BLaER1 (cell line): ENCODE results near the gene TRIM66.
"Not testable (repeated sequence)": the region's sequence is repeated elsewhere in the genome, so short reads cannot be mapped to it uniquely, and the experiment has no call there.

Experiments
- H3K27ac ChIP-seq: shearing (Covaris generic); formaldehyde crosslinking; 2 replicates; pipeline ENCODE4 v1.8.1; 2022
- H3K27me3 ChIP-seq: shearing (Covaris generic); formaldehyde crosslinking; 2 replicates; pipeline ENCODE4 v1.8.1; 2022
- H3K36me3 ChIP-seq: shearing (Covaris generic); formaldehyde crosslinking; 2 replicates; pipeline ENCODE4 v1.8.1; 2022
- H3K4me1 ChIP-seq: shearing (Covaris generic); formaldehyde crosslinking; 2 replicates; pipeline ENCODE4 v1.8.1; 2022
- H3K4me2 ChIP-seq: shearing (Covaris generic); formaldehyde crosslinking; 2 replicates; pipeline ENCODE4 v1.8.1; 2022
- H3K4me3 ChIP-seq: shearing (Covaris generic); formaldehyde crosslinking; 2 replicates; pipeline ENCODE4 v1.8.1; 2022
- H3K9ac ChIP-seq: shearing (Covaris generic); formaldehyde crosslinking; 2 replicates; pipeline ENCODE4 v1.8.1; 2022
- H3K9me3 ChIP-seq: shearing (Covaris generic); formaldehyde crosslinking; 2 replicates; pipeline ENCODE4 v1.8.1; 2022
- H4K20me1 ChIP-seq: shearing (Covaris generic); formaldehyde crosslinking; 2 replicates; pipeline ENCODE4 v1.8.1; 2022
- Cebpa-rat ChIP-seq: shearing (Covaris generic); IDR thresholded peaks from 2 replicates; pipeline ENCODE4 v1.8.1; 2022

Gene TRIM66

DNA sequence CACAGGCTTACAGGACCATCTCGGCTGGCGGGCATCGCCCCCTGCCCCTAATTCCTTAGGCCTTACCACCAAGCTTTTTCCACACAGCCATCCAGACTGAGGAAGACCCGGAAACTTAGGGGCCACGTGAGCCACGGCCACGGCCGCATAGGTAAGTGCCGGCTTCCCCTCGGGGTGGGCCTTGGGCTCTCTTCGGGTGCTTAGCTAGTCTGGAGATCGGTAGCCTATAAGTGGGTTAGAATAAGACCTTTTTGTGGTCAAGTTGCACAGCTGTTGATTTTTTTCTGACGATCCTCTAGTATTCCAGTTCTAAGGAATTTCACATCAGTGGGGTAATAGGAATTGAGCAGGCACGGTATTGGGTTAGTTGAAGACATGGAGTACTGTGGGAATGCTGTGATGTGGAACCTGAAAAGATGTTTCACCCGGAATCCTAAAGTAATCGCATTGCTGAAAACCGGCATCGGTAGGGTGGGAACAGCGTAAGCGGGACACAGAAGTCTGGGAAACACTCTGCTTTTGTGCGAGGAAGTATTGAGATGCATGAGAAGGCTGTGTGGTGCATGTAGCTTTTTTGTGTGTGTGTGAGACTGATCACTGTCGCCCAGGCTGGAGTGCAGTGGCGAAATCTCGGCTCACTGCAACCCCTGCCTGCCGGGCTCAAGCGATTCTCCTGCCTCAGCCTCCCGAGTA lies 796 bp upstream of the TRIM66 start:
- Histone ChIP-seq H3K9ac (peak overlapping the region; percentile 100), H3K4me2 (peak overlapping the region; percentile 96), H3K27ac (peak overlapping the region; percentile 100), H3K9me3 (no peaks in the 10 kb centered on the region), H3K4me3 (peak overlapping the region; percentile 98), H4K20me1 (peaks cover 43% of the 10 kb centered on the region), H3K4me1 (peaks cover 54% of the 10 kb centered on the region), H3K36me3 (peaks cover 48% of the 10 kb centered on the region), H3K27me3 (no peaks in the 10 kb centered on the region)
- TF ChIP-seq Cebpa-rat, result no peak

DNA sequence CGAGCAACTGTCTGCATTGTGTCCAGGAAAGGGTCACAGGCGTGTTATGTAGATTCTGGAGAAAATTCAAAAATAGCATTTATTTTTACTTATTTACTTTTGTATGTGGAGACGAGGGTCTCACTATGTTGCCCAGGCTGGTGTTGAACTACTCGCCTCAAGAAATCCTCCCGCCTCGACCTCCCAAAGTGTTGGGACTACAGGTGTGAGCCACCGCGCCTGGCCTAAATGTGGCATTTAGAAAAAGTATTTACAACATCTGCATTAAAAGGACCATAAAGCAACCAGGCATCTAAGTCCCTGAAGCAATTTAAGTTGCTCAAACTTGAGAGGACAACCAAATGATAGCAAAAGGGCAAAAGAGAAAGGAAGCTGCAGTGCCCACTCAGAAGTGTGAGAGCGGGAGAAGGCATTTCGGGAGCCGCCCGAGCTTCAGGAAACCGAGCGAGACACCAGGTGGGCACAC lies 595 bp downstream of the TRIM66 start:
- peak overlapping the region; percentile 100 for H3K27ac ChIP-seq
- H4K20me1 ChIP-seq, result peaks cover 39% of the 10 kb centered on the region
- H3K4me2 ChIP-seq, result peak overlapping the region; percentile 89
- H3K9me3 ChIP-seq, result no peaks in the 10 kb centered on the region
- no peak for TF ChIP-seq Cebpa-rat
- H3K4me1 ChIP-seq, result peaks cover 40% of the 10 kb centered on the region
- H3K27me3 ChIP-seq, result no peaks in the 10 kb centered on the region
- peak overlapping the region; percentile 98 for H3K4me3 ChIP-seq
- peak overlapping the region; percentile 100 for H3K9ac ChIP-seq
- peaks cover 35% of the 10 kb centered on the region for H3K36me3 ChIP-seq

DNA sequence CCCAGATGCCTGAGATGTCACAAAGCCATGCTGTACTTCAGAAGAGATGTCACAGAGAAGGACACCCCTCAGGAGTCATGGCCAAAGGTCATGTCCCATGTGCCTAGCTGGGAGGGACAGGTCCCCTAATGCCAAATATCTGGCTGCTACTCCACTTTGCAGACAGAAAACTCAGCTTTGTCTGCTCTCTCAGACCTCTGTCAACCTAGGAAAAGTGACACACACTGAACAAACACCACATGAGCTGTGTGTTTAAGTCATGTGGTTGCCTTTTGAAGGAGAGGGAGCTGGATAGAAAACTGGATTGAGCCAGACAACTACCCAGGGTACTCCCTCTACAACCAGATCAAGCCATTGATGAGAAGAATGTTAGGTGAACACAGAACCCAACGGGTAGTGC lies 3.5 kb downstream of the TRIM66 start:
- Histone ChIP-seq H3K9ac (no peak overlapping the region), H3K9me3 (no peaks in the 10 kb centered on the region), H3K4me1 (peaks cover 11% of the 10 kb centered on the region), H3K27ac (no peak overlapping the region), H3K4me3 (no peak overlapping the region), H4K20me1 (peaks cover 11% of the 10 kb centered on the region), H3K4me2 (no peak overlapping the region), H3K36me3 (peaks cover 7% of the 10 kb centered on the region), H3K27me3 (no peaks in the 10 kb centered on the region)
- TF ChIP-seq Cebpa-rat, result no peak

GRCh38 chr11:8676458-8676857 lies 6.0 kb downstream of the TRIM66 start:
- Histone ChIP-seq H4K20me1 (no peaks in the 10 kb centered on the region), H3K4me2 (no peak overlapping the region), H3K36me3 (peaks cover 6% of the 10 kb centered on the region; the same call in 1 of the 2 replicates), H3K9me3 (no peaks in the 10 kb centered on the region), H3K4me3 (no peak overlapping the region), H3K27ac (no peak overlapping the region), H3K9ac (no peak overlapping the region), H3K4me1 (peaks cover 6% of the 10 kb centered on the region), H3K27me3 (no peaks in the 10 kb centered on the region)
- TF ChIP-seq Cebpa-rat, result no peak

DNA sequence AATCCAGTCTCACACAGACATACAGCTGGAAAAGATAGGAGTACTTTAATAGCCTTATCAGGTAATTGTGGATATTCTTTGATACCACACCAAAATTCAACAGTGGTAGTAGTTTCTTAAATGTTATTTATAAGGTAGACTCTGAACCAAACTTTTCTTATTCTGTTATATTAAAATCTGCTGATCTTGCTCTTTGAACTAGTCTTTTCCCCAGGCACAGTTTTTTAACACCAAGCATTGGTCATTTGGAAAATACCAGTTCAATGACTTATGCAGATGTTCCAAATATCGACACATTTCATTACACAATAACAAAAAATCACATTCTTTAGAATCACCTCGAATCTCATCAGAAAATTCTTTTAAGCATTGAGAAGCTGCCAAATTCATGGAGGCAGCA lies 7.6 kb downstream of the TRIM66 start:
- Histone ChIP-seq H3K4me3 (no peak overlapping the region), H3K27me3 (no peaks in the 10 kb centered on the region), H3K9ac (no peak overlapping the region), H3K36me3 (peaks cover 10% of the 10 kb centered on the region; the same call in 1 of the 2 replicates), H3K4me2 (no peak overlapping the region), H3K9me3 (no peaks in the 10 kb centered on the region), H3K4me1 (peaks cover 8% of the 10 kb centered on the region), H3K27ac (no peak overlapping the region), H4K20me1 (no peaks in the 10 kb centered on the region)
- no peak for TF ChIP-seq Cebpa-rat

DNA sequence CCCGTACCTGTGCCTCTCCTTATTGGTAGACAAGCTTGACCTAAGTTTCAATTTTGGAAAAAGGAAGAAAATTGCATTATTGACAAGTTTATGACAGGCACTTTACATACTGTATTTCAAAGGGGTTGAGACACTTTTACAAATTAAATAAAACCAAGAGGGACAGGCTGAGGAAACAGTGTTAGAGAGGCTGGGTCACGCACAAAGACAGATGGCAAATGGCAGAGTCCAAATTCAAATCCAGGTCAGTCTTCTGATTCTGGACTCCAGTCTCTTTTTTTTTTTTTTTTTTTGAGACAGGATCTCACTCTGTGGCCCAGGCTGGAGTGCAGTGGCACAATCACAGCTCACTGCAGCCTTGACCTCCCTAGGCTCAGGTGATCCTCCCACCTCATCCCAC lies 10.1 kb downstream of the TRIM66 start:
- Histone ChIP-seq H3K27ac (no peak overlapping the region), H3K27me3 (no peaks in the 10 kb centered on the region), H3K9ac (no peak overlapping the region), H3K4me2 (no peak overlapping the region), H3K4me1 (peaks cover 8% of the 10 kb centered on the region), H3K9me3 (no peaks in the 10 kb centered on the region), H4K20me1 (no peaks in the 10 kb centered on the region), H3K4me3 (no peak overlapping the region), H3K36me3 (peaks cover 10% of the 10 kb centered on the region; the same call in 1 of the 2 replicates)
- TF ChIP-seq Cebpa-rat, result no peak

DNA sequence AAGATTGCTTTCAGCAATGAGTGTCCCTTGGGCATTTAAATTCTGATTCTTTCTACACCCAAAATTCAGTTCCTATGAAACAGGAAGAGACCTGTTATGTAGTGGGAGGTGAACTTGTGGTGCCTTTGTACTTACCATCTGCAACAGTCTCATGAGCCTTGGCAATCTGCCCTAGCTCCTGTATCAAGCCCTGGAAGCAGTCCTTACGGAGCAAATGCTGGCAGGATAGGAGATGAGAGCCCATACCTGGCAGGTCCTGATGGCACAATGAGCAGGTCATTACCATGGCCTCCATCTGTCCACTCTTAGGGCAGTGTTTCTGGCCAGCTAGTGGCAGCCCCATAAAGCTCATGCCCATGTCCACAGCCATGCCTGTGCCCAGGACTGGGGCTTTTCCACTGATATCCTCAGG lies 10.8 kb downstream of the TRIM66 start:
- no peak overlapping the region; the same call in 1 of the 2 replicates for H3K27ac ChIP-seq
- no peaks in the 10 kb centered on the region for H3K9me3 ChIP-seq
- H3K4me3 ChIP-seq, result no peak overlapping the region
- no peaks in the 10 kb centered on the region for H4K20me1 ChIP-seq
- no peaks in the 10 kb centered on the region for H3K27me3 ChIP-seq
- H3K36me3 ChIP-seq, result peaks cover 10% of the 10 kb centered on the region; the same call in 1 of the 2 replicates
- TF ChIP-seq Cebpa-rat, result no peak
- H3K9ac ChIP-seq, result no peak overlapping the region
- 0 out of 2 replicates have a peak overlapping the region, but pooled peaks have one; percentile 0 for H3K4me2 ChIP-seq
- H3K4me1 ChIP-seq, result peaks cover 8% of the 10 kb centered on the region

DNA sequence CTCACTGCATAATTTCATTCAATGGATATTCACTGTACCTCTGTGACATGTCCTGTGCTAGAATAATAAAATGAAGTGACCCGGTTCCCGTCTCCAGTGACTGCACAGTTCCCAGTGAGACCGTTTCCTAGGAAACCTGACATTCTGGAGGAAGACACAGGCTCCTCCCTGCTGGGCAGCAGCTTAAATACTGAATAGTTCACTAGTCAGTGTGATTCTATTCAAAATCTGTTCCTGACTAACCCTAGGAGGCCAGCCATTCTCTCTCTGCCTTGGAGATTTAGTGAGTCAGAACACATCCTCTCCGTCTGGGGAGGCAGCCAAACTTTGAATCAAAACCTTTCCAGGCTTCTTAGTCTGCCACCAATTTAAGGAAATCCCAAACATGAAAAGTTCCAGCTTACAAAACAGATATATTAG lies 11.3 kb downstream of the TRIM66 start:
- Histone ChIP-seq H4K20me1 (no peaks in the 10 kb centered on the region), H3K4me3 (no peak overlapping the region), H3K4me2 (0 out of 2 replicates have a peak overlapping the region, but pooled peaks have one; percentile 0), H3K36me3 (peaks cover 10% of the 10 kb centered on the region; the same call in 1 of the 2 replicates), H3K9ac (no peak overlapping the region), H3K27me3 (no peaks in the 10 kb centered on the region), H3K27ac (no peak overlapping the region), H3K4me1 (peaks cover 8% of the 10 kb centered on the region), H3K9me3 (no peaks in the 10 kb centered on the region)
- no peak for TF ChIP-seq Cebpa-rat

DNA sequence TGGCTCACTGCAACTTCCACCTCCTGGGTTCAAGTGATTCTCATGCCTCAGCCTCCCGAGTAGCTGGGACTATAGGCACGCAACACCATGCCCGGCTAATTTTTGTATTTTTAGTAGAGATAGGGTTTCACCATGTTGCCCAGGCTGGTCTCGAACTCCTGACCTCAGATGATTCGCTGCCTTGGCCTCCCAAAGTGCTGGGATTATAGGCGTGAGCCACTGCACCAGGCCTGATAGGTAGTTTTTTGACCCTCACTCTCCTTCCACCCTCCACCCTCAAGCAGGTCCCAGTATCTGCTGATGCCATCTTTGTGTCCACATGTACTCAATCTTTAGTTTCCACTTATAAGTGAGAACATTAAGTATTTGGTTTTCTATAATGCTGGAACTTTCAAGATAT lies 12.4 kb downstream of the TRIM66 start:
- not testable (repeated sequence) for H3K4me3 ChIP-seq, H3K27me3 ChIP-seq, H3K9ac ChIP-seq, H3K4me2 ChIP-seq, H4K20me1 ChIP-seq, H3K27ac ChIP-seq, H3K4me1 ChIP-seq, H3K9me3 ChIP-seq, H3K36me3 ChIP-seq

DNA sequence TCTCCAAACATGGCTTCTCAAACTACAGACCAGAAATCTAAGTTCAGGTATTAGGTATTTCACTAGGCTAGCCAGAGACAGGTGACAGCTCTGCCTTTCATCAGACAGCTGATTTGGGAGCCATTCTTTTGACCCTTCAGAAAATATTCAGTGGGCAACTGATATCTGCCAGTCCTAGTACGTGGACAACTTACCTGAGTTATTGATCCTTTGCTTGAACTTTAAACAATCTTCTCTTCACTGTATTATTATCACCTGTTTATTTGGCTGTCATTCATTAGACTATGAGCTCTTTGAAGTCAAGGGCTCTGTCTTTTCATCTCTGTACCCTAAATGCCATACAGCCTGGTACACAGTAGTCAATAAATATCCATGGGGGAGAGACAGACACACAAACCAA lies 17.2 kb downstream of the TRIM66 start:
- Histone ChIP-seq H3K27ac (no peak overlapping the region), H3K9ac (no peak overlapping the region), H3K4me1 (no peaks in the 10 kb centered on the region), H3K4me2 (no peak overlapping the region), H3K4me3 (no peak overlapping the region), H4K20me1 (no peaks in the 10 kb centered on the region), H3K36me3 (no peaks in the 10 kb centered on the region), H3K27me3 (no peaks in the 10 kb centered on the region), H3K9me3 (no peaks in the 10 kb centered on the region)
- TF ChIP-seq Cebpa-rat, result no peak
